UCSD-AML1 (cell line): ENCODE data around the gene RAD51B.

Source experiments
- DNase-seq: peaks from one replicate; lab custom pipeline; 2025; ENCODE audit not compliant: unreplicated experiment; lab: John Stamatoyannopoulos, UW

The RAD51B gene

GRCh38 chr14:68140076-68140741 is 320.6 kb downstream of the RAD51B start:
- no peak for DNase-seq

GRCh38 chr14:68140806-68141205 is 321.2 kb downstream of the RAD51B start:
- no peak for DNase-seq

GRCh38 chr14:68141281-68142088 is 321.9 kb downstream of the RAD51B start:
- DNase-seq: no peak

GRCh38 chr14:68143341-68143841 is 323.8 kb downstream of the RAD51B start:
- peak; percentile 56 for DNase-seq

GRCh38 chr14:68144051-68144681 is 324.6 kb downstream of the RAD51B start:
- no peak for DNase-seq

- DNase-seq: no peak
These were observed 325.5 kb downstream of the RAD51B start for GRCh38 chr14:68145036-68145435.

- no peak for DNase-seq
These were observed 326.0 kb downstream of the RAD51B start for GRCh38 chr14:68145539-68145938.

- DNase-seq: no peak
These were observed 327.2 kb downstream of the RAD51B start for GRCh38 chr14:68146818-68147217.

- no peak for DNase-seq
These were observed 327.7 kb downstream of the RAD51B start for GRCh38 chr14:68147303-68147702.

- DNase-seq: no peak
These were observed 328.7 kb downstream of the RAD51B start for GRCh38 chr14:68148276-68148675.

- no peak for DNase-seq
These were observed 329.2 kb downstream of the RAD51B start for GRCh38 chr14:68148763-68149162.

- DNase-seq: no peak
These were observed 333.7 kb downstream of the RAD51B start for GRCh38 chr14:68153275-68153674.

GRCh38 chr14:68154275-68154674 is 334.7 kb downstream of the RAD51B start:
- DNase-seq: no peak

GRCh38 chr14:68157971-68158371 is 338.4 kb downstream of the RAD51B start:
- no peak for DNase-seq

GRCh38 chr14:68158640-68159039 is 339.1 kb downstream of the RAD51B start:
- no peak for DNase-seq

- DNase-seq: no peak
These were observed 340.4 kb downstream of the RAD51B start for GRCh38 chr14:68159701-68160633.

- no peak for DNase-seq
These were observed 341.4 kb downstream of the RAD51B start for GRCh38 chr14:68160779-68161546.

- no peak for DNase-seq
These were observed 343.3 kb downstream of the RAD51B start for GRCh38 chr14:68162887-68163286.

GRCh38 chr14:68164711-68165113 is 345.1 kb downstream of the RAD51B start:
- no peak for DNase-seq

- DNase-seq: no peak
These were observed 345.8 kb downstream of the RAD51B start for GRCh38 chr14:68165274-68165843.
